WTC11 (cell line): ENCODE results near the gene SND1. TPM values are rescaled to one million over a fixed set of nuclear protein-coding genes. Genes with fewer than 3 reads are reported as not detected.

Source experiments
- ATAC-seq: fragments of 200-7000 bp; cut with Tn5 transposase; 2 replicates; pipeline ENCODE4 v1.10.0; 2021; ENCODE audit warnings: mild to moderate bottlenecking, moderate library complexity
- CTCF ChIA-PET: fragments of 300-600 bp; sonication (Branson Sonifier 250); formaldehyde crosslinking; loops from one replicate; lab custom pipeline; 2021; ENCODE audit warnings: antibody characterized with exemption; lab: Charles Lee
- POLR2A ChIA-PET: fragments of 350-600 bp; sonication (Branson Sonifier 250); formaldehyde crosslinking; loops from one replicate; lab custom pipeline; 2021; ENCODE audit warnings: antibody characterized with exemption; lab: Charles Lee
- DNase-seq: peaks from one replicate; pipeline ENCODE4 v3.0.0; 2021; ENCODE audit warnings: low spot score
- H3K27ac Mint-ChIP-seq: 2 replicates; pipeline ENCODE4 v1.8.0; 2021; ENCODE audit warnings: mixed read lengths
- H3K27me3 Mint-ChIP-seq: 2 replicates; pipeline ENCODE4 v1.8.0; 2021; ENCODE audit warnings: low read depth, mild to moderate bottlenecking, moderate library complexity, mixed read lengths
- H3K36me3 Mint-ChIP-seq: 2 replicates; pipeline ENCODE4 v1.8.0; 2021; ENCODE audit warnings: mixed read lengths
- H3K4me1 Mint-ChIP-seq: 2 replicates; pipeline ENCODE4 v1.8.0; 2022; ENCODE audit warnings: mixed read lengths
- H3K4me3 Mint-ChIP-seq: 2 replicates; pipeline ENCODE4 v1.8.0; 2021; ENCODE audit warnings: mild to moderate bottlenecking, moderate library complexity, mixed read lengths
- H3K9me3 Mint-ChIP-seq: 2 replicates; pipeline ENCODE4 v1.8.0; 2021; ENCODE audit warnings: mixed read lengths
- CBFB ChIP-seq: sonication (generic); formaldehyde crosslinking; IDR thresholded peaks from 2 replicates; pipeline ENCODE4 v1.8.1; 2022; ENCODE audit warnings: mild to moderate bottlenecking, low read depth, missing genetic modification reagents
- CREM ChIP-seq: sonication (generic); formaldehyde crosslinking; IDR thresholded peaks from 2 replicates; pipeline ENCODE4 v1.8.1; 2022; ENCODE audit warnings: mild to moderate bottlenecking, missing genetic modification reagents, moderate library complexity
- E2F5 ChIP-seq: sonication (generic); formaldehyde crosslinking; IDR thresholded peaks from 2 replicates; pipeline ENCODE4 v1.8.1; 2022; ENCODE audit warnings: mild to moderate bottlenecking, moderate library complexity, missing genetic modification reagents
- EMX1 ChIP-seq: fragments of 250-450 bp; sonication (Bioruptor Pico); IDR thresholded peaks from 2 replicates; pipeline ENCODE4 v1.8.0; 2021; ENCODE audit warnings: mild to moderate bottlenecking
- ETV6 ChIP-seq: sonication (generic); formaldehyde crosslinking; IDR thresholded peaks from 2 replicates; pipeline ENCODE4 v1.8.1; 2022; ENCODE audit warnings: mild to moderate bottlenecking, missing genetic modification reagents
- FOXJ3 ChIP-seq: sonication (generic); formaldehyde crosslinking; IDR thresholded peaks from 2 replicates; pipeline ENCODE4 v1.9.0; 2021; ENCODE audit warnings: missing genetic modification reagents, mild to moderate bottlenecking, borderline replicate concordance
- GABPB1 ChIP-seq: sonication (generic); formaldehyde crosslinking; IDR thresholded peaks from 2 replicates; pipeline ENCODE4 v1.8.1; 2023; ENCODE audit warnings: mild to moderate bottlenecking, missing genetic modification reagents
- MAX ChIP-seq: sonication (generic); formaldehyde crosslinking; IDR thresholded peaks from 2 replicates; pipeline ENCODE4 v1.8.0; 2022; ENCODE audit warnings: mild to moderate bottlenecking, missing genetic modification reagents
- MXD4 ChIP-seq: fragments of 250-450 bp; sonication (Bioruptor Pico); IDR thresholded peaks from 2 replicates; pipeline ENCODE4 v1.8.0; 2021; ENCODE audit warnings: mild to moderate bottlenecking, moderate library complexity, borderline replicate concordance
- NFATC4 ChIP-seq: fragments of 250-450 bp; sonication (Bioruptor Pico); IDR thresholded peaks from 2 replicates; pipeline ENCODE4 v1.9.0; 2021; ENCODE audit warnings: mild to moderate bottlenecking
- NFYB ChIP-seq: sonication (generic); formaldehyde crosslinking; conservative IDR thresholded peaks from 2 replicates; pipeline ENCODE4 v1.8.0; 2022; ENCODE audit warnings: low read depth, missing genetic modification reagents
- NR1H2 ChIP-seq: sonication (generic); formaldehyde crosslinking; IDR thresholded peaks from 2 replicates; pipeline ENCODE4 v1.9.0; 2021; ENCODE audit warnings: mild to moderate bottlenecking, moderate library complexity, missing genetic modification reagents
- USF2 ChIP-seq: sonication (generic); formaldehyde crosslinking; IDR thresholded peaks from 2 replicates; pipeline ENCODE4 v1.8.1; 2023; ENCODE audit warnings: mild to moderate bottlenecking, missing genetic modification reagents, moderate library complexity
- ZBTB43 ChIP-seq: sonication (generic); formaldehyde crosslinking; IDR thresholded peaks from 2 replicates; pipeline ENCODE4 v1.8.1; 2023; ENCODE audit warnings: mild to moderate bottlenecking, missing genetic modification reagents
- ZNF121 ChIP-seq: sonication (generic); formaldehyde crosslinking; IDR thresholded peaks from 2 replicates; pipeline ENCODE4 v1.8.0; 2023; ENCODE audit warnings: missing genetic modification reagents
- ZNF138 ChIP-seq: sonication (generic); formaldehyde crosslinking; conservative IDR thresholded peaks from 2 replicates; pipeline ENCODE4 v1.8.1; 2022; ENCODE audit warnings: mild to moderate bottlenecking, moderate library complexity, missing genetic modification reagents
- ZNF232 ChIP-seq: sonication (generic); formaldehyde crosslinking; IDR thresholded peaks from 2 replicates; pipeline ENCODE4 v1.8.0; 2022; ENCODE audit warnings: mild to moderate bottlenecking, missing genetic modification reagents
- ZNF317 ChIP-seq: sonication (generic); formaldehyde crosslinking; IDR thresholded peaks from 2 replicates; pipeline ENCODE4 v1.8.1; 2023; ENCODE audit warnings: low read depth, mild to moderate bottlenecking, moderate library complexity, missing genetic modification reagents, borderline replicate concordance
- ZNF396 ChIP-seq: fragments of 250-450 bp; sonication (Bioruptor Pico); IDR thresholded peaks from 2 replicates; pipeline ENCODE4 v1.8.0; 2021; ENCODE audit warnings: mild to moderate bottlenecking, moderate library complexity, borderline replicate concordance
- ZNF416 ChIP-seq: fragments of 250-450 bp; sonication (Bioruptor Pico); IDR thresholded peaks from 2 replicates; pipeline ENCODE4 v1.9.0; 2021; ENCODE audit warnings: mild to moderate bottlenecking, inconsistent platforms
- ZNF425 ChIP-seq: fragments of 250-450 bp; sonication (Bioruptor Pico); conservative IDR thresholded peaks from 2 replicates; pipeline ENCODE4 v1.9.0; 2021; ENCODE audit warnings: mild to moderate bottlenecking
- total RNA-seq: library from RNA; stranded (reverse); gene quantifications from 3 replicates; pipeline ENCODE4 v1.2.3, GENCODE V29; 2021
- TF ChIP-seq, protein P1 (sequence below): sonication (generic); formaldehyde crosslinking; conservative IDR thresholded peaks from 2 replicates; pipeline ENCODE4 v1.8.1; 2023; ENCODE audit warnings: mild to moderate bottlenecking, low read depth, missing genetic modification reagents, moderate library complexity

Gene SND1
- total RNA-seq, 1 experiment from 2014 or later = 261 TPM

- ChIA-PET POLR2A (no interaction called here), CTCF (interaction anchor here (0.7 kb wide), 1 partner anchor 117 kb away, joined by 5 read pairs; no protein-coding TSS in a partner anchor)
- Mint-ChIP-seq H3K4me1 (peaks cover 48% of the 10 kb centered on the region), H3K27ac (no peak overlapping the region), H3K36me3 (peaks cover 7% of the 10 kb centered on the region), H3K4me3 (no peak overlapping the region), H3K9me3 (no peaks in the 10 kb centered on the region), H3K27me3 (no peaks in the 10 kb centered on the region)
- DNase-seq = no peak
- TF ChIP-seq NFATC4 (CRISPR knock-in tag) = no peak
- no peak for TF ChIP-seq ZNF416 (CRISPR knock-in tag)
- TF ChIP-seq ZNF121 (CRISPR knock-in tag) = no peak
- TF ChIP-seq ZNF317 (CRISPR knock-in tag) = no peak
- TF ChIP-seq NFYB (CRISPR knock-in tag) = no peak
- no peak for TF ChIP-seq USF2 (CRISPR knock-in tag)
- TF ChIP-seq ZNF396 (CRISPR knock-in tag) = no peak
- no peak for TF ChIP-seq E2F5 (CRISPR knock-in tag)
- ATAC-seq = no peak
These were observed 242.6 kb downstream of the SND1 start for GRCh38 chr7:127894588-127894987.

DNA sequence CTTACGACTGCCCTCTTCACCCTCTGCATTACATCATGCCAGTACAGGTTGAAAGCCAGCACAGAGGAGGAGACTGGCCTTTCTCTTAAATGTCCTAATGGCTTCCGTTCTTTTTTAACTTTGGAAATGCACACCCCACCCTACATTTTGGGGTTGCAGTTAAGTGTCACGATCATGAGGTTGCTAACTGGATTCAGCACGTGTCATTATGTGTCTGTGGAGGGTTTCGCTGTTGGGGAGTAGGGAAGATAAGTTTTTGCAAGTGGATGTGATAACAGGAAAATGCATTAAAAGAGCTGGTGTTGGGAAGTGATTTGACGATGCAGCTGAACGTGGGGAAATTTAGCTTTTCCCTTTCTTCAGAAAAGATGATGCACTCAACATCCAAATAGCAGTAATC, 243.4 kb downstream of the SND1 start:
- peaks cover 48% of the 10 kb centered on the region for H3K4me1 Mint-ChIP-seq
- H3K36me3 Mint-ChIP-seq = no peaks in the 10 kb centered on the region; the same call in 1 of the 2 replicates
- TF ChIP-seq ZNF416 (CRISPR knock-in tag) (no peak), FOXJ3 (CRISPR knock-in tag) (no peak), ETV6 (CRISPR knock-in tag) (no peak), CBFB (CRISPR knock-in tag) (no peak), ZNF138 (no peak), MXD4 (no peak), ZBTB43 (no peak), CREM (CRISPR knock-in tag) (no peak), NR1H2 (CRISPR knock-in tag) (no peak), EMX1 (no peak), MAX (CRISPR knock-in tag) (no peak), ZNF232 (no peak), ZNF425 (CRISPR knock-in tag) (no peak), GABPB1 (CRISPR knock-in tag) (no peak)
- TF ChIP-seq, protein P1, sequence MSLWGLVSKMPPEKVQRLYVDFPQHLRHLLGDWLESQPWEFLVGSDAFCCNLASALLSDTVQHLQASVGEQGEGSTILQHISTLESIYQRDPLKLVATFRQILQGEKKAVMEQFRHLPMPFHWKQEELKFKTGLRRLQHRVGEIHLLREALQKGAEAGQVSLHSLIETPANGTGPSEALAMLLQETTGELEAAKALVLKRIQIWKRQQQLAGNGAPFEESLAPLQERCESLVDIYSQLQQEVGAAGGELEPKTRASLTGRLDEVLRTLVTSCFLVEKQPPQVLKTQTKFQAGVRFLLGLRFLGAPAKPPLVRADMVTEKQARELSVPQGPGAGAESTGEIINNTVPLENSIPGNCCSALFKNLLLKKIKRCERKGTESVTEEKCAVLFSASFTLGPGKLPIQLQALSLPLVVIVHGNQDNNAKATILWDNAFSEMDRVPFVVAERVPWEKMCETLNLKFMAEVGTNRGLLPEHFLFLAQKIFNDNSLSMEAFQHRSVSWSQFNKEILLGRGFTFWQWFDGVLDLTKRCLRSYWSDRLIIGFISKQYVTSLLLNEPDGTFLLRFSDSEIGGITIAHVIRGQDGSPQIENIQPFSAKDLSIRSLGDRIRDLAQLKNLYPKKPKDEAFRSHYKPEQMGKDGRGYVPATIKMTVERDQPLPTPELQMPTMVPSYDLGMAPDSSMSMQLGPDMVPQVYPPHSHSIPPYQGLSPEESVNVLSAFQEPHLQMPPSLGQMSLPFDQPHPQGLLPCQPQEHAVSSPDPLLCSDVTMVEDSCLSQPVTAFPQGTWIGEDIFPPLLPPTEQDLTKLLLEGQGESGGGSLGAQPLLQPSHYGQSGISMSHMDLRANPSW = no peak
- POLR2A ChIA-PET = no interaction called here
- H3K27ac Mint-ChIP-seq = no peak overlapping the region
- no peak for ATAC-seq
- H3K27me3 Mint-ChIP-seq = no peaks in the 10 kb centered on the region
- H3K4me3 Mint-ChIP-seq = no peak overlapping the region
- no peak for DNase-seq
- H3K9me3 Mint-ChIP-seq = no peaks in the 10 kb centered on the region
- CTCF ChIA-PET = interaction anchor here (0.6 to 1.2 kb wide), 6 partner anchors 9 to 314 kb away, joined by 3 to 7 read pairs (median 4); no protein-coding TSS in a partner anchor
